C4-2B (cell line): ENCODE measurements around the gene TMX1.

Experiments
- H3K27ac ChIP-seq: fragments of 450-650 bp; 2 replicates; pipeline ENCODE4 v1.5.1; 2017
- CTCF ChIP-seq: fragments of 450-650 bp; conservative IDR thresholded peaks from 2 replicates; pipeline ENCODE4 v1.5.1; 2017; ENCODE audit warnings: mild to moderate bottlenecking
- ZFX ChIP-seq: fragments of 450-650 bp; IDR thresholded peaks from 2 replicates; pipeline ENCODE4 v1.6.1; 2017

TMX1 gene

GRCh38 chr14:51244591-51244990 lies 4.5 kb downstream of the TMX1 start:
- H3K27ac ChIP-seq, result no peak overlapping the region

GRCh38 chr14:51246032-51246431 lies 6.0 kb downstream of the TMX1 start:
- H3K27ac ChIP-seq, result no peak overlapping the region
- TF ChIP-seq ZFX (no peak), CTCF (no peak)

More at GRCh38 chr14:51244591-51244990, 4.5 kb downstream of the TMX1 start:
- TF ChIP-seq ZFX (no peak), CTCF (no peak)

- TF ChIP-seq ZFX, result no peak
- no peak for TF ChIP-seq CTCF
- H3K27ac ChIP-seq, result no peak overlapping the region
Measured at GRCh38 chr14:51248016-51248987, 8.3 kb downstream of the TMX1 start.

GRCh38 chr14:51251486-51251885 lies 11.4 kb downstream of the TMX1 start:
- no peak overlapping the region for H3K27ac ChIP-seq

GRCh38 chr14:51253880-51254279 lies 13.8 kb downstream of the TMX1 start:
- TF ChIP-seq CTCF (no peak), ZFX (no peak)
- no peak overlapping the region for H3K27ac ChIP-seq

More at GRCh38 chr14:51251486-51251885, 11.4 kb downstream of the TMX1 start:
- TF ChIP-seq ZFX (no peak), CTCF (no peak)

GRCh38 chr14:51258280-51258679 lies 18.2 kb downstream of the TMX1 start:
- no peak overlapping the region for H3K27ac ChIP-seq
- TF ChIP-seq CTCF (no peak), ZFX (no peak)

GRCh38 chr14:51258788-51259187 lies 18.7 kb downstream of the TMX1 start:
- no peak overlapping the region for H3K27ac ChIP-seq
- no peak for TF ChIP-seq ZFX
- TF ChIP-seq CTCF, result no peak
